Activated naive CD4-positive, alpha-beta T cell (primary cell): ENCODE measurements around the gene ARSB.

Experiments
- DNase-seq, 4 experiments: peaks; one replicate each; lab custom pipeline; 2025; lab: John Stamatoyannopoulos, UW

Gene ARSB

GRCh38 chr5:78805474-78806124, 179.5 kb downstream of the ARSB start:
- DNase-seq, result no peak

GRCh38 chr5:78804995-78805394, 180.1 kb downstream of the ARSB start:
- no peak for DNase-seq

GRCh38 chr5:78803941-78804340, 181.2 kb downstream of the ARSB start:
- no peak for DNase-seq

- no peak for DNase-seq
Observed at GRCh38 chr5:78803353-78803752, 181.8 kb downstream of the ARSB start.

- no peak for DNase-seq
Observed at GRCh38 chr5:78801413-78801812, 183.7 kb downstream of the ARSB start.

GRCh38 chr5:78799266-78800017, 185.7 kb downstream of the ARSB start:
- no peak for DNase-seq

GRCh38 chr5:78798673-78799029, 186.5 kb downstream of the ARSB start:
- DNase-seq, result no peak

GRCh38 chr5:78797936-78798672, 187.0 kb downstream of the ARSB start:
- no peak for DNase-seq

GRCh38 chr5:78795757-78796156, 189.4 kb downstream of the ARSB start:
- no peak for DNase-seq

GRCh38 chr5:78794693-78795215, 190.4 kb downstream of the ARSB start:
- DNase-seq, result no peak

GRCh38 chr5:78793907-78794662, 191.0 kb downstream of the ARSB start:
- DNase-seq, result no peak

GRCh38 chr5:78792345-78793055, 192.6 kb downstream of the ARSB start:
- no peak for DNase-seq

- DNase-seq, result no peak
Observed at GRCh38 chr5:78791501-78792100, 193.5 kb downstream of the ARSB start.

GRCh38 chr5:78787783-78788182, 197.3 kb downstream of the ARSB start:
- DNase-seq, result no peak

GRCh38 chr5:78785454-78785853, 199.7 kb downstream of the ARSB start:
- no peak for DNase-seq

- DNase-seq, result no peak
Observed at GRCh38 chr5:78783434-78784130, 201.5 kb downstream of the ARSB start.

GRCh38 chr5:78782728-78783127, 202.4 kb downstream of the ARSB start:
- no peak for DNase-seq

GRCh38 chr5:78781611-78782286, 203.4 kb downstream of the ARSB start:
- DNase-seq, result no peak

- DNase-seq, result no peak
Observed at GRCh38 chr5:78779771-78780616, 205.1 kb downstream of the ARSB start.
